OCI-LY1 (cell line): Measurements from ENCODE around the gene KMT2A.

Source experiments
- CTCF ChIP-seq: fragments of 200-600 bp; sonication (generic), shearing (Covaris generic); IDR thresholded peaks from 2 replicates; pipeline ENCODE4 v1.5.1; 2017; ENCODE audit warnings: mild to moderate bottlenecking, antibody characterized with exemption, low read length, moderate library complexity, mixed read lengths
- EZH2 ChIP-seq: fragments of 200-600 bp; sonication (generic), shearing (Covaris generic); IDR thresholded peaks from 2 replicates; pipeline ENCODE4 v1.8.0; 2017; ENCODE audit warnings: borderline replicate concordance, mixed run types, mild to moderate bottlenecking, antibody characterized with exemption, low read length, moderate library complexity, mixed read lengths

GRCh38 chr11:118497831-118498230, 61.5 kb downstream of the KMT2A start:
- no peak for TF ChIP-seq CTCF
- TF ChIP-seq EZH2, result no peak
